Fibroblast of skin of left biceps (primary cell): ENCODE measurements around the gene C1orf35.
"Not testable (repeated sequence)": the region's sequence is repeated elsewhere in the genome, so short reads cannot be mapped to it uniquely, and the experiment has no call there.

ENCODE experiments used
- DNase-seq, 2 experiments: peaks; one replicate each; pipeline ENCODE4 v3.0.0-alpha.2; 2013; ENCODE audit warnings: low read depth in 2 of 2

The C1orf35 gene

GRCh38 chr1:228142155-228142691, 39.1 kb upstream of the C1orf35 start:
- DNase-seq, result no peak

GRCh38 chr1:228141226-228142044, 38.3 kb upstream of the C1orf35 start:
- no peak for DNase-seq

- no peak for DNase-seq
These were observed 37.6 kb upstream of the C1orf35 start for GRCh38 chr1:228140724-228141225.

- peak; percentile 97 to 98 for DNase-seq
These were observed 37.0 kb upstream of the C1orf35 start, which contains the start of gene GUK1 for GRCh38 chr1:228139931-228140723. Gene GUK1, plus strand, starts transcription at chr1:228140279. Its CDS starts 24 bp downstream, at chr1:228140303.

DNA sequence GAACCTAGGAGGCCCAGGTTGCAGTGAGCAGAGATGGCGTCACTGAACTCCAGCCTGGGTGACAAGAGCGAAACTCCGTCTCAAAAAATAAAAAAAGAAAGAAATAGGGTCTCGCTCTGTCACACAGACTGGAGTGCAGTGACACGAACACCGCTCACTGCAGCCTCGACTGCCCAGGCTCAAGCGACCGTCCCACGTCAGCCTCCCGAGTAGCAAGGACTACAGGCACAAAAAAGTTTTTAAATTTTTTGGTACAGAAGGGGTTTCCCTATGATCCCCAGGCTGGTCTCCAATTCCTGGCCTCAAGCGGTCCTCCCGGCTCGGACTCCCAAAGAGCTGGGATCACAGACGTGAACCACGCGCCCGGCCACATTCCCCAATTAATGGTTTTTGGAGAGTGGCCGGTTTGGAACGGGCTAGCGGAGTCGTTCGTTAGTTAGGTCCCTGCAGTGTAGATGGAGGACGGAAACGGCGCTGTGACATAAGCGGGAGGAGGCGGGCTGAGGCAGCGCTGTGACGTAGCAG, 36.3 kb upstream of the C1orf35 start:
- DNase-seq, result no peak

DNA sequence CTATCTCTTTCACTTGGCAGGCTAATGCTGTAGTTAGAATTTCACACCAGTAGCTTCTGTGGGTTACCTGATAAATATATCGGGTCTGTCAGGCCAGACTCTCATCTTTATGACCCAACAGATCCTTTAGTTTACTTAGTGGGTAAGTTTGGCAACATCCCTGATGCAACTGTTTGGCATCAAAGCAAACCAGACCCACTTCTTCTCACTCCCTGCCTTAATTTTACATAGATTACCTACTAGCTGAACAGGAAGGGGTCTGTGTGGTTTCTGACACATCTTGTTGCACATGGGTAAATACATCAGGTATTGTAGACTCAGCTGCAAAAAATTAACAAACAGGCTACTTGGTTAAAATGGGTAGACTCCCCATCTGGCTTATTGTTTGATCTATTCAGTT, 33.8 kb upstream of the C1orf35 start:
- DNase-seq, result no peak

GRCh38 chr1:228134591-228134990, 31.5 kb upstream of the C1orf35 start:
- no peak for DNase-seq

DNA sequence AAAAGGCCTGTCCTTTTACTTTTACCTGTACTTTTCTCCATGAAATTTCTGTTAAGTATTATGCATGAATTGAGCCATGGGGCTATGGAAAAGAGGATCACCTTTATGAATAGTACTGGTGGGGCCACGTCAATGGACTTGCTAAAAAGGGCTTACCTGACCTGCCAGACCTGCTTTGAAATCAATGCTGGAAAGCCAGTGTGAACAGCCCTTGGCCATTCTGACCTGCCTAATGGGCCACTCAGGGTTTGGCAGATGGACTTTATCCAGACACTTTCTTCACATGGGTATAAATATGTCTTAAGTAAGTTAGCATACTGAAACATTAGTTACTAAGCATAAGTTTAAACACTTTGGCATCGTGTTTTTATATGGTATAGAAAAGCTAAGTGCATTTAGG, 28.6 kb upstream of the C1orf35 start:
- DNase-seq, result no peak

DNA sequence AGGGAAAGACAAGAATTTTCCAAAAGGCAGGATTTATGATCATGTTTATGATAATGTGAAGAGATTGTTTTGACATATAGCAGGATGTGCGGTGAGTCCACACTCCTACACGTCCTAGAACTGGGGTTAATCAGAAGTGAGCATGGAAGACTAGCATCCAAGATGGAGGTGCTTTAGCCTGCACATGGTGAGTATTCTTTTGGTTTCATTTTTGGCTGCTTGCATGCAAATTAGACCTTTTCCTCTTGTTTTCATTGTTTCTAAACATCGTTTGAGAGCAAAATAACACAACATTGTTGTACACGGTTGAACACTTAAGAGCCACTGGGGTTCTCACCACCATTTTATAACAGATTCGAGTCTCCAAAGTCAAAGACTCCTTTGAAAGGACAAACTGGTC, 22.1 kb upstream of the C1orf35 start:
- no peak for DNase-seq

DNA sequence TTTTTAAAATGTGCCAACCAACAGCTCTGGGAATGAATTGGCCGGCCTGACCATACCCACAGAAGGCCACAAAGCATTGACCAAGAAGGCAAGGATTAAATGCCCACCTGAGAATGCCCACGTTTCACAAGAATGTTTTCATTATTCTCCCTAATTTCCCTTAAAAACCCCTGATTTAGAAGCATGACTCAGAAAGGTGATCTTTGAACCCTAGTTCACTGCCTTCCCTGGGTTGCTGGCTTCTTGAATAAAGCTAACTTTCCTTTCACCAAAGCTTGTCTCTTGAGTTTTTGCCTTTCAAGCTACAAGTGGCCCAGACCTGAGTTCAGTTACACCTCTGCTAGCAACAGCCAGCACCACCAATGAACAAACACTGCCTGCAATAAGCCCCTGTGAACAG, 20.4 kb upstream of the C1orf35 start:
- no peak for DNase-seq

DNA sequence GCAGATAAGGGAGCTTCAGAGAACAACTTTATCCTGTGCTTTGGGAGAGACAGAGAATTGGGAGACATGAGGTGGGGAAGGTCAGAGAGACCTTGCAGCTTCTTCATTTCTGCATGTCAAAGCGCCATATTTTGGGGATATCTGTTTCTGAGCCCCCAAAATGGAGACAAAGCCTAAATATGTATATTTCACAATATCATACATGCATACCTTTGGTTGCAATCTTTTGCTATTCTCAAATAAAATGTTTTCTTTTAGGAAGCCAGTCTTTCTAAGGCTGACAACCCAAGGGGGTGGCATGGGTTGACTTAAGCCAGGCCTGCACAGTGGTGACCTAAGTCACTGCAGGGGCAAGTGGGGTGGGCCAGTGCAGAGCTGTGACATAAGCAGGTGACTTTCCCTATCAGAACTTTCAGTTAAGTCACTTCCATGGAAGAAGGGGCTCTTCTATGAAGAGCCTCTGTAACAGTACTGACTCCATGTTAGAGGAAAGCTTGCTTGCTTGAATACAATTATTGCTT, 19.9 kb upstream of the C1orf35 start:
- DNase-seq, result no peak

DNA sequence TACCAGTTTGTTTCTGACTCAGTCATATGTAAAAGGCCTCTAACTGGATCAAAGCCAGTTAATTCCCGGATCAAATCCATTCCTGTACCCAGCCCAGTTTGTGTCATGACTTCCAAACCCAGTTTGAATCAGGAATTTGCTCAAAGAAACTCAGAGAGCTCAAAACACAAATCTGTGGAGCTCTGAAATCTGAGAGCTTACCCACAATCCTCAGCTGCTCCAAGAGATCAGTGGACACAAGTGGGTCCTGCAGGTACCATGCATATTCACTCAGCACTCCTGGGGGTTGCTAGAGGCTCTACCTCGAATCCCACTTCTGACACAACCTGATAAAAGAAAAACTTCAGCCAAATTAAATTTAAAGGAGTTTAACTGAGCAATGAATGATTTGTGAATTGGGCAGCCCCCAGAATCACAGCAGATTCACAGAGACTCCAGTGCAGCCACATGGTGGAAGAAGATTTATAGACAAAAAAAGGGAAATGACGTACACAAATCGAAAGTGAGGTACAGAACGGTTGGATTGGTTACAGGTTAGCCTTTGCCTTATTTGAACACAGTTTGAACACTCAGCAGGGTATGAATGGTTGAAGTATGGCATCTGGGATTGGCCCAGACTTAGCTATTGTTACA, 17.8 kb upstream of the C1orf35 start:
- no peak for DNase-seq

- no peak for DNase-seq
These were observed 17.2 kb upstream of the C1orf35 start for GRCh38 chr1:228120351-228120750.

DNA sequence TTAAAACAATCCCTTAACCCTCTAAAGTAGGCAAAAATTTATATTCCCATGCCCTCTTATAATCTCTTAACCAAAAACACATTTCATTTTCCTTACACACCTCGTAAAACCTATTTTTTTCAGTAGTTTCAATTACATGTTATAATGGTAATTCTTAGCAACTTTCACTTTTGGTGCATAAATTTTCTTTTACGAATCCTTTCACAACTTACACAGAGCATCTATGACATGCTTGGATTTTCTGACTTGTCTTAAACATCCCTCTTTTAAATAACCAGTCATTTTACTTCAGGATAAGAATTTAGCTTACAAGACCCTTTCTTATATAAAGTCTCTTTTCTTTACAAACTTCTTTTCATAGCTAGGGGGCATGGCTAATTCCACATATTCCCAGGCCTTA, 14.9 kb upstream of the C1orf35 start:
- no peak for DNase-seq

DNA sequence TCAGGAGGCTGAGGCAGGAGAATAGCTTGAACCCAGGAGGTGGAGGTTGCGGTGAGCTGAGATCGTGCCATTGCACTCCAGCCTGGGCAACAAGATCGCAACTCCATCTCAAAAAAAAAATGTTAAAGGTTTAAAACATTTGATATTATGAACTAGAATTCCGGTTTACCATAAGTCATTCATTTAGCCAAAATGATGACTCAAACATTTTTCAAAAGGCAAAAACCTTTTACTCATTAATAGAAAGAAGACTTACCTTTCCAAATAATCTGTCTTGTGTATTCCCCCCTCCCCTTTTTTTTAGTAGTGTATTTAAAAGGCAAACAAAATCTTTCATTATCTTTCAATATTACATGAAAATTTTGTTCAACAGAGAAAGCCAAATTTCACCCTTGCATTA, 14.2 kb upstream of the C1orf35 start:
- no peak for DNase-seq

DNA sequence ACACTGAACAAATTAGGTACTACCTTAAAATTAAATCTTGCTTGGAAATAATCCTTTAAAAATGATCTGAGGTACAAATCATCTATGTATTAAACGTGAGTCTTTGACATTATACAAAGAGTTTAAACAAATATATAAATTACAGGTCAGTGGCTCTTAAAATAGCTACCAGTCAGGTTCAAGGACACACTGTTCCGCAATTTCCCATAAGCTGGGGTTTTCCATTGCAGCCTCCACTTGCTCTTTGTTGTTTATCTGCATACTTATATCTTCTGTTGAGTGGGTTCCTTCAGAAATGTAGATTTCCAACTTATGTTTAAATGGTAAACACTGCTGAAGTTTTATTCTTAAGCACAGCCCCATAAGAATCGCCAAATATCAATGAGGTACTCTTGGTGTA, 11.7 kb upstream of the C1orf35 start:
- no peak for DNase-seq

DNA sequence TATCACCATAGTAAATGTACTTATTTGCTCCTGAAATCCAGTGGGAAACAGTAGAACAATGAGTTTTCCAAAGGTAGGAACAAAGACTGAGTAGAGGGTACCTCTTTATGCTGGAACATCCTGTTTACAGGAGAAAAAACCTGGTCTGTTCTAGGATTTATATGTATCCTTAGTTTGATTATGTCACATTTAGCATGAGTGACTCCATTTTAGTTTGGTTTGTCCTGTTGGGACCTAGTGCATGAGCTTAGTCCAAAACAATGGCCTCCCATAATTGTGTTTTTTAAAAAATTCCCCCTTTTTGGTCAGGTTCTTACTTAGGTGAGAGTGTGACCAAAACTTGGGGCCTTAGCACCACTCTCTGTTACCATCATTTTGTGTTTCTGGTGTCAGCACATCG, 9.5 kb upstream of the C1orf35 start:
- DNase-seq, result no peak

- DNase-seq, result no peak
These were observed 9.0 kb upstream of the C1orf35 start for GRCh38 chr1:228112167-228112566.

GRCh38 chr1:228111315-228111714, 8.2 kb upstream of the C1orf35 start:
- not testable (repeated sequence) for DNase-seq

DNA sequence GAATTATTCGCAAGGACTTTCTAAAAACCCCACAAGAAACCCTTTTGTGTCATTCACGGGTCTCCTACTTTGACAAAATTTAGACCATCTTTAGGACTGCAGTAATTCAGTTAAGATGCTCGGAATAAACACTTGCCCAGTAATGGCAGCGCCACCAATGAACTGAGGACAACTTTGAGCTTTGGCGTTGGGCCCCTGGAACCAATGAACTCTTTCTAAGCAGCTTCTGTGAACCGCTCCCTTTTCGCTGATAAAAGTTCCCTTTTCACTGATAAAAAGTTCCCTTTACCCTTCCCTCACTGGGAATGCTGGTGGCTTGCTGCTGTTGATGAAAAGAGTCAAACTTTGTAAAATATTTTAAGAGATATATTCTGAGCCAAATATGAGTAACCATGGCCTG, 7.4 kb upstream of the C1orf35 start:
- no peak for DNase-seq

DNA sequence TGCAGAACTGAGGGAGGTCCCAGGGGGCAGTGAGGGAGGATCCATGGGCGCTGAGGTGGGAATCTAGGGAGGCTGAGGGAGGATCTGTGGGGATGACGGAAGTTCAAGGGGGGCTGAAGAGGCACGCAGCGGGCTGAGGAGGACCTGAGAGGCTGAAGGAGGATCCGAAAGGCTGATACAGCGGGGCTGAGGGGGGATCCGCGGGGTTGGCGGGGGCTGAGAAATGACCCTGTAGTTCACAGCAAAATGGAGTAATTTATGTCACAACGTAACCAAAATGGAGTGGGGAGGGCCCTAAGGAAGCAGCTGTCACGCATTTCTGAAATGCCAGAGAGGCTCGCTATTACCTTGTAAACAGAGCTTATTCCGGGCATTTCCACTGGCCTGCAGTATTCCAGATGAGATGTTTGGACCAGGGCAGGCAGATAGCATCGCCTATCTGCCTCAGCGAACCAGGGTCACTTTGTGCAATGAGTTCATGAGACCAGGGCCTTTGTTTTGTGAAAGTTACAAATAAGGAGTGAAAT, 6.9 kb upstream of the C1orf35 start:
- DNase-seq, result no peak
